Right renal pelvis (tissue), 4 donors: ENCODE measurements around the gene EVX1. TPM values are rescaled to one million over a fixed set of nuclear protein-coding genes. Genes with fewer than 3 reads are reported as not detected.

Experiments
- DNase-seq, 4 donors: peaks; one replicate each; pipeline ENCODE4 v3.0.0-alpha.2; 2013; ENCODE audit warnings: low read depth in 4 of 4, low spot score in 3 of 4, missing footprints in 1 of 4
- polyA plus RNA-seq, 4 donors: library from polyadenylated mRNA; unstranded; fragments of 120-200 nt; gene quantifications; one replicate each; pipeline ENCODE4 v1.2.1, GENCODE V29; 2013; ENCODE audit not compliant: insufficient read length in 4 of 4

Gene EVX1
- polyA plus RNA-seq, 4 donors: 0.12 to 0.23 TPM; not detected in 2

DNA sequence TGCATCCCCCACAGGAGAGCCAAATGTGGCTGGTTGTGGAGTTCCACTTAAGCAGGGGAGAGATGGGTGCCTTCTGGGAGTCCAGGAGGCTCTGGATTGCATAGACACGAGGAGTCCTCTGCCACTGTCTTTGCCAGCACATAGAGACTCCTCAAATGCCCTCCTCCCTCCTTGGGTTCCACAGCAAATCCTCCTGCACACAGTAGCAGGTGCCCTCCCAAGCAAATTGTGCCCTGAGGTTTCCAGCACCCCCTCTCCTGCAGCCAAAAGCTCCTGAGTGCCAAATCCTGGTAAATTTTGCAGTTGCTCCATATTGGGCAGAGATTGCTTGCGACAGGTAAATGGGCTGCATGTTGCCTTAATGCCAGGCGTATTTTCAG, 5.8 kb downstream of the EVX1 start:
- no peak for DNase-seq

DNA sequence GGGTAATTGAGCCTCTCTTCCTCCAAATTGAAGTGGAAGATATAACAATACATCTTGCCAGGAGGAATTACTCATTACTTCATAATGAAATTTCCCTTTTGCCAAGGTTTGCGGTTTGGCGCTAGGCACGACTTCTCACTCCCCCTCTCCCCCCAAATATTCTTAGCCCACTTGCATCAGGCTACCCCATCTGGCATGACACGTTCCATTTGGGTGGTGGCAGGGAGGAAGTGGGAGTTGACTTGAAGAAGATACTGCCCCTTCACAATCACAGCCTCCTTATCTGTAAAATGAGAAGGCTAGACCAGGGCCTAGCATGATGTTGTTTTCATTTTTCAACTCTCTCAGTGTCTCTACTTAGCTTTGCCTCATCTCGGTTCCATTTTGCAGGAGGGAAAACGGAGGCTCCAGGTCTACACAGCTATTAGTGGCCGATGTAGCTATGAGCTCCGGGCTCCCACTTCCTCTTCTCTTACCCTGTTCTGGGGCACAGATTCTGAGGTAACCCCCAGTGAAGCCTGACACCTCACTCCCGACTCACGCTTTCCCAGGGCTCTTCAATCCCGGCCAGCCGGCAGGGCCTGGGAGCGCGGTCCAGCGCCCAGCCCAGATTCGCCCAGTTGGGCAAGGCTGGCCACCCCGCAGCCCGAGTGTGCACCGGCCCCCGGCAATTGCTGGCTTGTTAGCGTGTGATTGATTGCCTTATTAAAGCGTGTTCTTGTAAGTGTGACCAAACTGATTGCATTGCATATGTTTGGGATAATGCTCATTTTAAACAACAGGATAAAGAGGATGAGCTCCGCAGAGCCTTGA, 6.5 kb downstream of the EVX1 start:
- no peak for DNase-seq

DNA sequence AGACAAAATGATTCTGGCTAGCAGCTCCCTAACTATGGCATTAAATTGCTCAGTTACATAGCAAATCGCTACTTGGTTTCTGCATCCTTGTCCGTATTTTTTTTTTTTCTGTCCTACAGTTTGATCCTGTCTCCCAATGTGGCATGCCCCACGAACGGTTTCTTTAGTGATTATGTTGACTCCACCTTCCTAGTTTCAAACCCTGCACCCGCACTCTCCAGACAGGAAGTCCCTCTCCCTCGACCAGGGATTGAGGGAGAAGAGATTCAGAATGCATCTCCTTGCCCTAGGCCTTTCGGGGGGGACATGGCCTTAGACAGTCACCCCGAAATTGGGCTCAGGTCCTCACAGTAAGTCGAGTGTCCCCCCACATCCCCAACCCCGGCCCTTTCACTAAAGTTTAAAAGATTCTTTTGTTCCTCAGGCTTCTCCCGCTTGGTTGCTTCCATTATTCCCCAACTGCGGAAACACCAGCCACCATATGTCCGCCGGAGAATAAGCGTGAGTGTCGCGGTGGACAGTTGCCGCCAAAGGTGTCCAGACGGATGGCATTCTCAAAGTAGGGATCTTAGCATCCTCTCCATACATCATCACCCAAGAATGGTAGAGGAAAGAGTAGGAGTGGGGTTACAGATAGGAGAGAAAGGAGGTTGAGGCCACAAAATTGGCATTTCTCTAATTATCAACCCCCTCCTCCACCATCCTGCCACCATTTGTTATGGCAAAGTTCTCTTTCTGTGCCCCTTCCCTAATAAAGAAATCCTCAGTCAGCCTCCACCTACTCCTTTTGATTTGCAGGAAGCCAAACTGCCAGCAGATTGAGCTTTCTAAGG, 7.3 kb downstream of the EVX1 start:
- no peak for DNase-seq

DNA sequence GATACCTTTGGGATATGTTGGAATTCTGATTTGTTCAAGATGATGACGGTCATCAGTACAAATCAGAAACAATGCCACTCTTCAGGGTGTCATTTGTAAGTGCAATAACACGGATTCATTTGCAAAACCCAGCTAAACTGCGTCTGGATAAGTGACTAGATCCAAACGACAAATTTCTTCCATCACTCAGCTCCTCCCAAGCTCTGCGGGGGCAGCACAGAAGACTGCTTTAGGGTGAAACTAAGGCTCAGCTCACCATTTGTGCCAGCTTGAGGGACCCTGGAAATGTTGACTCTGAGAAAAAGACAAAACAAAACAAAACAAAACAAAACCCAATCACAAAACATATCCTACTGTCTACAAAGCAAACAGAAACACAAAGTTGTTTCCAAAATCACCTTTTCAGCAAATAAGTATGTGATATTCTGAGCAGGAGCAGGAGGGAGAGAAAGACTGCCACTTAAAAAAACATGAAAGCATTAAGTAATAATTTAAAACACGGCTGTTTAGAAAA, 8.0 kb downstream of the EVX1 start:
- no peak for DNase-seq

DNA sequence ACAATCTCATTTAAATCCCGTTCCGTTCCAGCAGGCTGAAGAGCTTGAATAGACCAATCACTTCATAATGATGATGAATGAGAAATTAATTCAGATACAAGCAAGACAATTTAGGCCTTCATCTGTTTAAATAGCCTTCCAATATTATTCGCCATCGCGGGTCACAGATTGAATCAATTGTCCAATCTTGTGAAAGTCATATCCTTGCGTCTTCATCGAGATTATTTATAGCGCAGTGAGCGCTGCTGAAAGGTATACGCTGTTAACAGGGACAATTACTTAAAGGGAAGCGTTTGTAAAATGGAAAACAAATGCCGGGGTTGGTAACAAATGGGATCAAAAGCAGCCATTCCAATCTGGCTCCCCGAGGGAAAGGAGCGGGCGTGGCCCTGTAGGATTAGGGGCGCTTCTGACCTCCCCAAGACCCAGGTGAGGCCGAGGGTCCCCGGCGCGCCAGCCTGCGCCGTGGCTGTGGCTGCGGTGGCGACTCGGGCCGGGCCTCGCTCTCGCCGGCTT, 8.6 kb downstream of the EVX1 start:
- no peak for DNase-seq

DNA sequence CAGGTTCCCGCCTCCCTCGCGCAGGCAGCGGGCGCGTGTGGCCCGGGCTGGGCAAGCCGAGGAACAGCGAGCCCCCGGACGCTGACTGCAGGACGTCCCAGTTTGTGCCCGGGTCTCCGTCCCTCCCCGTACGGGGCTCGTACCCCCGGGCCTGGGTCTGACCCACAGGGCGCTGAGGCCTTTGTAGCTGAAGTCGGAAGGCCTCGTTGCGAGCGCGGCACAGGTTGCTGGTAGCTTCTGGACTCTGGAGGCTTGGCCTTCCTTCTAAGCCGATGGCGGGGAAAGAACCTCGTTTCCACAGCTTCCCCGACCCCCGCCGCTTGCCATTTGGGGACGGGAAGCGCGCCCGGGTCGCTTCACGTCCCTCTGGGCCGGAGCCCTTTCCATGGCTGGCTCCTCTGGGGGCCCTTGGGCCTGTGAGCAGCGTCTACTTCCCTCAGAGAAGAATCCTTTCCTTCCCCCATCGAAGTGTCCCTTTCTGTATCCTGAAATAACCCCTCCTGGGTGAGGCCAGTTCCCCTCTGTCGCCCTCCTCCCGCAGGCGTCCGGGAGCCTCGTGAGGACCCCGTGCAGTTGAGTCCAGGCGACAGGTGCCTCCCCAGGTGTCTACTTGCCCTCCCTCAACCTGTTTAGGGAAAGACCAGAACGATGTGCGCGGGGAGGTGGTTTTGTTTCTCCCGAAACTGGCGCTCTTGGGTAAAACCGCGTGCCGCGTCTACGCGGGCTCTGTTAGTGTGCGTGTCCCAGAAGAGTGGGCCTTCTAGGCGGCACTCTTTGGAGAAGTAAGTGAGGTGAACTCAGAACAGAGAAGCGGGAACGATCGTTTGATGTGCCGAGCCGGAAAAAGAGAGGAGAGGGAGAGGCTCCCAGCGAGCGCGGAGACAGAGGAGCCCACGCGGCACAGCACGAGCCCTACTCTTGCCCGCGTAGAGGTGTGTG, 9.3 kb downstream of the EVX1 start:
- DNase-seq: no peak

DNA sequence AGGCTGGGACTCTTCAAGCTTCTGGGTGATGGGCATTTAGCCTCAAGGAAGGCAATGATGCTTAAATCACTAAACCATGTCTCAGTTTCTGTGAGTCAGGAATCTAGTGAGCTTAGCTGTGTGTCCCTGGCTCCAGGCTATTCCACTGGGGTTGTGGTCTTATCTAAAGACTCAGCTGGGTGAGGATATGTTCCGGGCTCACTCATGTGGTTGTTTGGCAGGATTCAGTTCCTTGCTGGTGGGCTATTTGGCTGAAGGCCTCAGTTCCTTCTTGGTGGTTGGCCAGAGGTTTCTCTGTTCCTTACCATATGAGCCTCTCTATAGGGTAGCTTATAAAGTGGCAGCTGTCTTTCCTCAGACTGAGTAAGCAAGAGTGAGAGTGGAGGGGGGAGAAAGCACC, 12.0 kb downstream of the EVX1 start:
- DNase-seq: no peak

DNA sequence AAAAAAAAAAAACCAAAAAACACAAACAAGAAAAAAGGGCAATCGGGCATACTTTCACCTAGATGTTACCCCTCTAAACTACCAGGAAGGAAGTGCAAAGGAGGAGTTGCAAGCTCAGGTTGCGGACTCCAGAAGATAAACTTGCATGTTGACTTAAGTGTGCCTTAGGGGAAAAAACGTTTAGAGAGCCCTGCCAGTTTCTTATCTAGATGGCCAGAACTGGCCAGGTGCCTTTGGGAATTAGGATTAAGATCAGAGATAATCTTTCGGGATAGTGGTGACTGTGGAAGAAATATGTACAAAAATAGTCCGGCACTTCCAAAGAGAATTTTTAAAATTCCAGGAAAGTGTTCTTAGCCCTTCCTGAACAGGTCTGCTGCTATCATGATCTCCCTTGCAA, 17.6 kb downstream of the EVX1 start:
- no peak for DNase-seq

DNA sequence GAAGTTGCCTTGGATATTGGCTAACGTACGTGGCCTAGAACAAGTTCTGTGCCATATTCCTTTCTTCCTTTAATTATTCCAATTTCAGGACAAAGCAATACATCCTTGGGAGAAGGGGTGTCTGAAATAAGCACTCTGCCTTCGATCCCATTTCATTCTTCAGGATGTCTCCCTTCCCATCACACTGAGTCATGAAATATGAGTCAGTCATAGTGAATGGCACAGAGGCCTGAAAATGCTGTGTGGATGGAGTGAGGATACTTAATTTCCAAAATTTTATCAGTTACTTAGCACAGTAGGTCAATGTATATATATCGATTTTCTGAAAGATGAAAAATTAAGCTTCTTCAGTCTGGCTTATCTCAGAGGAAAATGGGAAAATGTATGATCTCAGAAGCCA, 19.5 kb downstream of the EVX1 start:
- no peak for DNase-seq

DNA sequence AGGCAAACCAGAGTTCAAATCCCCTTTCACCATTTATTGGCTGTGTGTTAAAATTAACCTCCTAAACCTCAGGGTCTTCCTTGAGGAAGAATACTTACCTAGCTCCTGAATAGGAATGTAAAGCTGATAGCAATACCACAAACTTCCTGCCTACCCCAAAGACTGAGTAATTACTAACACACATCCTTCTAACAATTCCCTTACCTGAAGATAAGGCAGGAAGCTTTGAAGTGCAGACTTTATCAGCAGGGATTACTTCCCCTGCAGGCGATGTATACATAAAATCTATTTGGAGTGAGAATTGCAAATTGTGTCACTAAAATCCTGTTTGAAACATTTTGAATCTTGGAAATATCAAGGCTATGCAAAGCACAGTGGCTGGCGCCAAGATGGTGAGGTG, 21.2 kb downstream of the EVX1 start:
- DNase-seq: no peak

DNA sequence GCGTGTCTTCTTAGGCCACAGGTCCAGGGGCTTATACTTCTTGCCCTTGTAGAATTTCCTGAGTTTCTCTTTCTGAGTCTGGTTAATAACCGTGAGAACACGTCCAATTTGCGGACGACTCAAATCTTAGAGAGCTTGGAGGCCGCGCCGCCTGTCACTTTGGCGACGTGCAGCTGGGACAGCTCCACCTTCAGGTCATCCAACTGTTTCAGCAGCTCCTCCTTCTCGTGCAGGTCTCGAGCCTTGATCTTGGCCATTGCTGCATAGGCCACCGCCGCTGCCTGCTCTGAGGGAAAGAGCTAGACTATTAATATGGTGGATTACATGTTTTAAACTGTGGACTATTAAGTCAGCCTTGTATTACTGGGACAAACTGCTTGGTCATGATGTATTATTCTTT, 26.9 kb downstream of the EVX1 start:
- DNase-seq: no peak

DNA sequence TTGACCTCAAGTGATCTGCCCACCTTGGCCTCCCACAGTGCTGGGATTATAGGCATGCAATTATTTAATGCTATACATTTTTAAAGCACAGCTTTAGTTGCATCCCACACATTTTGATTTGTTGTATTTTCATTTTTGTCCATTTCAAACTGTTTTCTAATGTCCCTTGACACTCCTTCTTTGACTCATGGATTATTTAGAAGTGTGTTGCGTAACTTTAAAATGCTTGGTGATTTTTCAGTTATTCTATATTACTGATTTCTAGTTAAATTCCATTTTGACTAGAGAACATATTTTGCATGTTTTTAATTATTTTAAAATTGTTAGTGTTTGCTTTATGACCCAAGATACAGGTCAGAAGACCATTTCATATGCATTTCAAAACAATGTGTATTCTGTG, 28.8 kb downstream of the EVX1 start:
- no peak for DNase-seq

DNA sequence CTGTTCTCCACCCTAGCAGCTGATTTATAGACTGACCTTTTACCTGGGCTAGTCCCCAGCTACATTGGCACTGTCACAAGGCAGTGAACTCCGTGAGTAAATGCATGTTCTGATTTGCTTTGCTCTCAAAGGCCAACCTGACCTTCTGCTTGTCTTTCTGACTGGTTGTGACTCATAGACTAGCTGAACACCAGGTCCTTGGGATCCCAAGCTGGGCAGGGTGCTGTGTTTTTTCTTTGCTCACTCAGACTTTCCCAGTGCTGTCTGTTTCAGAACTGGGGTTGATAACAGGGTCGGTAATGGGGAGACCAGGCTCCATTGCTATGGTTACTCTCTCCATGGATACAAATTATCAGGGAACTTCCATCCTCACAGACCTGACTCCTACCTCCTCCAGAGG, 35.0 kb downstream of the EVX1 start:
- no peak for DNase-seq

DNA sequence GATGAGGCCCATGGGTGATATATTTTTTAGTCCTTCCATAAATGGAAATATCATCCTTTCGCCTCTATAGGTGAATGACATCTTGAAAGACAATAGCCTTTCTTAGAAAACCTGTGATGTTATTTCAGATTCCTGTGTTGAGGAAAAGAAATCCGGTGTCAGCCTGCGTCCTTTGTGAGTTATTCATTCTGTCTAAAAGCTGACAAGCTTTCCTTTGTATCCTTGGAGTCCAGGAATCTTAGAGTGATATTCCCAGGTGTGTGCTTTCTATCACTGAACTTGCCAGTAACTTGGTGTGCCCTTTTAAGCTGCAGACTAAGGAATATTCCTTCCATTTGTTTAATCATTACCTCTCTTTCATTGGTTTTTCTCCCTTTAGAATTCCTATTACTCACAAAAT, 41.0 kb downstream of the EVX1 start:
- DNase-seq: no peak

DNA sequence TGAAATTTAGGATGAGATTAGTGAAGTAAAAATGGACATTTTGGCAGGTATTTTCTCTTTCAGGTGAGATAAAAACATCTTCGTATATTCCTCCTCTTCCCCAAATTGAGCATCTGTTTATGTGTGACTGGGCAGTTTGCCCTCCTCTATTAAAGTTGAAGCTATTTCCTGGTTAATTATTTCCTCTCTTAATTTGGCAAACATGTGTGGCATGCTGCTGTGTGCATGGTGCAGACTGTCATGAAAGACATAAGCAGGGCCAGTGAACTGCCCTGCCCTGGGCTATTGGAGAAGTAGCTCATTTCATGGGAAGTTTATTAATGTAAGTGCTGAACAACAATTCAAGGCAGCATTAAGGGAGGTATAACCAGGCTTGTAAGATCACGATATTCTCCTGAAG, 52.6 kb downstream of the EVX1 start:
- no peak for DNase-seq

DNA sequence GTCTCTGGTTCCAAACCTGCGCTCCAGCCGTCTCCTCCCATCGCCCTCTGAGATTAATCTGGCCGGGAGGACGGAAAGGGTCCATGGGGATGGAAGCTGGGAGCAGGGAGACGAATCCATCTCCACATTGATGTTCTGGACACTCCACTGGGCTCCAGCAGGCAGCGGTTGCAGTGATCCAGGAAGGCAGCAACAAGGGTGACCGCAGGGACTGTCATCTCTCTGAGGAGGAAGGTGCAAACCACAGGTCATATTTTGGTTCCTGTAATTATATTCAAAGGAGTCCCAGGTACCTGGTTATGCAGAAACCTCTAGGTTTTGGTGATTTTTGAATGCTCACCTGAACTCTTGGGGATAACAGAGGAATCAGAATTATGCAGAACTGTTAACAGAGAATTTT, 54.8 kb downstream of the EVX1 start:
- no peak for DNase-seq
